ENCODE data around the gene LRRC49.

DNA sequence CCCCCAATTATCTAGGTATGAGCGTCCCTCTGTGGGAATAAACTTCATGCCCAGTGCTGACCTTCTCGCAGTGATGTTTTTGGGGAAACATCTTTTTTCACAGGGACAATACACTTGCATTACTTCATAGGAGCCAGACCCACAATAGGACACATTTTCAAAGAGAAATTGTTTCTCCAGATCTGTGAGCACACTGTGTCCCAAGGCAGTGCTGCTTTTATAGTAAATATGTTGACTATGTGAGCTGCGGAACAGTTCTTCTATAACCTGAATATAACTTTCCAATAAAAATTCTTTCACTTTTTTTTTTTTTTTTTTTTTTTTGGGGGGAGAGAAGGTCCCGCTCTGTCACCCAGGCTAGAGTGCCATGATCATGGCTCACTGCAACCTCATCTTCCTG, 205.3 kb downstream of the LRRC49 start:
- no peak for TF ChIP-seq EZH2 (IDR thresholded peaks at IDR 0.05; ENCODE audit: low read length)
- TF ChIP-seq CTCF (optimal IDR thresholded peaks at IDR 0.05 in 1 of 3, IDR thresholded peaks at IDR 0.05 in 1 of 3, conservative IDR thresholded peaks at IDR 0.05 in 1 of 3; ENCODE audit: extremely low read depth in 1 of 3, insufficient read depth in 2 of 3, low read length in 3 of 3), result no peak

Data from keratinocyte (primary cell).